Anterior cingulate cortex (tissue), 58 donors: ENCODE measurements around the gene SCARF2.
"Not testable (repeated sequence)": the region's sequence is repeated elsewhere in the genome, so short reads cannot be mapped to it uniquely, and the experiment has no call there.

ENCODE experiments used
- DNase-seq, 58 donors: peaks; one replicate each; lab custom pipeline; 2025; lab: John Stamatoyannopoulos, UW

The SCARF2 gene

GRCh38 chr22:20437613-20438426 is at the start of gene SCARF2:
Gene SCARF2 (minus strand): TSS chr22:20437825. CDS start chr22:20437754, 71 bp downstream.
- DNase-seq = no peak

GRCh38 chr22:20486229-20486628 is 48.6 kb upstream of the SCARF2 start:
- DNase-seq = no peak

- no peak for DNase-seq
Observed at GRCh38 chr22:20484948-20485683, 47.5 kb upstream of the SCARF2 start.

GRCh38 chr22:20483771-20484170 is 46.1 kb upstream of the SCARF2 start:
- no peak for DNase-seq

- not testable (repeated sequence) for DNase-seq
Observed at GRCh38 chr22:20483143-20483506, 45.5 kb upstream of the SCARF2 start.

- no peak for DNase-seq
Observed at GRCh38 chr22:20479612-20480196, 42.1 kb upstream of the SCARF2 start.

GRCh38 chr22:20478059-20478458 is 40.4 kb upstream of the SCARF2 start:
- not testable (repeated sequence) for DNase-seq

GRCh38 chr22:20475569-20475968 is 37.9 kb upstream of the SCARF2 start:
- not testable (repeated sequence) for DNase-seq

- DNase-seq = no peak
Observed at GRCh38 chr22:20475115-20475436, 37.5 kb upstream of the SCARF2 start.

GRCh38 chr22:20472629-20473442 is 35.2 kb upstream of the SCARF2 start:
- no peak for DNase-seq

- peak in 2 of 58 donors; percentile 15 for DNase-seq
Observed at GRCh38 chr22:20471126-20471833, 33.7 kb upstream of the SCARF2 start.

- DNase-seq = not testable (repeated sequence)
Observed at GRCh38 chr22:20470525-20470924, 32.9 kb upstream of the SCARF2 start.

GRCh38 chr22:20469110-20469868 is 31.7 kb upstream of the SCARF2 start:
- peak in 6 of 58 donors; percentile 6 to 21 (median 18) for DNase-seq

GRCh38 chr22:20466659-20467379 is 29.2 kb upstream of the SCARF2 start:
- no peak for DNase-seq

GRCh38 chr22:20465759-20466077 is 28.1 kb upstream of the SCARF2 start:
- DNase-seq = no peak

- no peak for DNase-seq
Observed at GRCh38 chr22:20464912-20465758, 27.5 kb upstream of the SCARF2 start.

GRCh38 chr22:20464096-20464614 is 26.5 kb upstream of the SCARF2 start:
- DNase-seq = no peak
